Suppressor macrophage treated with lipopolysaccharide for 1 hour (primary cell): ENCODE results near the gene GGCX.

ENCODE experiments used
- DNase-seq, 3 donors: peaks; one replicate each; pipeline ENCODE4 v3.0.0-alpha.2; 2020 to 2022

The GGCX gene

DNA sequence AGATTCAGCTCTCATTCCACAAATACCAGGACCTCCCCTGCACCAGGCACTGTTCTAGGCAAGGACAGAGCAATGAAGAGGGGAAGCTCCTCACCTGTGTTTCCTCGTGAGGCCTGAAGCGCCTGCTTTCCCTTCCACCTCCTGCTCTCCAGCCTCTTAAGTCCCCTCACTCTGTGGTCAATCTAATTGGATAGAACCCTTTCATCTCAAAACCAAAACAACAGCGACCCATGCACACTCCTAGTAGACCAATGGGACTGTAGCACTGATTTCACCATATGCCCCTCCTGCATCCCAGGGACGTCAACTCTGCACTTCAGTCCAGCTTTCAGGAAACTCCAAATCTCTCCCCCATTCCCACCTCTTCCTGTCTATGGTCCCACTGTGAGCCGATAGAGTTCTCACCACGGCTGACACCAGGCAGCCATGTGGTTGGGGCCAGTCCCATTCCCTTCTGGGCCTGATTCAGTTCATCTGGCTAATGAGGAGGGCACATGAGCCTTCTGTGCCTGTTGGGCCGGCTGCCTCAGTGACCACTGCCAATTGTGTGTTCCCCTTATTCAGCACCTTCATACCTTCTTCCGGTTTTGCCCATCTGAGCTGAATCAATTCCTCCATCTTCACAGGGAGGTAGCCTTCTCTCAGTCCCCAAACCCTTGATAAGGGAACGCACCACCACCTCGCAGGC is 55.6 kb downstream of the GGCX start:
- no peak for DNase-seq

DNA sequence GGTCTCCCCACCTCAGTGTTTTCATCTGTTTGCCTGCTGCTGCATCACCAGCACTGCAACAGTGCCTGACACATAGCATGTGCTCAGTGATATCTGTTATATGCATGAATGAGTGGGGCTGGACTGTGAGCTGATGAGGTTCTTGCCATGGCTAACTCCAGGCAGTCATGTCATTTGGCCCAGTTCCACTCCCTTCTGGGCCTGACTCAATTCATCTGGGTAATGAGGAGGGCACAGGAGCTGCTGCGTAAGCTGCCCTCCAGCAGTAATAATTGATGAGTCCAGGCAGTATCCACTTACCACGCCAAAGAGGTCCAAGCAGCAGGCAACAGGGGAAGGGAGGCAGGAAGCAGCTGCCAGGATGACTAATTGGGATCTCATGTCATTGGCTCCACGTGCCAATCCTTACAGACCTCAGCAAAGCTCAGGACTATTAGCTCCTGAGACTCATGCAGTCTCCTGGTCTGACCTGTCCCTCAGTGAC is 56.5 kb downstream of the GGCX start:
- peak; percentile 79 to 91 (median 80) for DNase-seq

DNA sequence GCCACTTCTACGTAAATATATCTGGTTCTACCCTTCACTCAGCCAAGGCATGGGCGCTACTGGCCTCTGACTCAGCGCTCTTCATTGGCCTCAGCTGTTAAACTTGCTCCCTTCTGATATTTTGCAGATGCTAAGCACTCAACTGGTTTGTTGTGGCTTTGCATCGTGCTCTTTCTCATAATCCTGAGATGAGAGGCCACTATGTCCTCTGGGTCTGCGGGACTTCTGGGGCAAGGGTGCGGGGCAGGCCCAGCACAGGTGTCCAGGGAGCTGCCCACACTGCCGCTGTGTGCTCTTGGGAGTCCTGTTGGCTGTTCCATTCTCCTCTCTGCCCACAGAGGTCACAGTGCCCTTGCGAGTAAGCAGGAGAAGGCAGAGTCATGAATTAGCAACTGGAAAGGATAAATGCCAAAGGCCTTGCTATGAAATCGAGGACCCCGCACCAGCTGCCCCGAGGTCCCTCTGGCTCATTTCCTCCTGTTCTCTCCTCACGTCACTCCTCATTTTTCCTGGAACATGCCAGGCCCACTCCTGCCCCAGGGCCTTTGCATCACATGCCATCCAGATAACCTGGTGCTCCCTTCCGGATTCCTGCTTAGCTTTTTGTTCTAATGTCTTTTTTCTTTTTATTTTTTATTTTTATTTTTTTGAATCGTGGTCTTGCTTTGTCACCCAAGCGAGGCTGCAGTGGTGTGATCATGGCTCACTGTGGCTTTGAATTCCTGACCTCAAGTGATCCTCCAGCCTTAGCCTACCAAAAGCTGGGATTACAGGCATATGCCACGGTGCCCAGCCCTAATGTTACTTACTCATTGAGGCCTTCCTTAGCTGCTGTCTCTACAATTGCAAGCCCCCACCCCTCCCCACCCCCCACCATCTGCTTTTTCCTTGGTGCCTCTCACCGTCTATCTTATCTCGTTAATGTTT is 57.2 kb downstream of the GGCX start:
- DNase-seq, result no peak

DNA sequence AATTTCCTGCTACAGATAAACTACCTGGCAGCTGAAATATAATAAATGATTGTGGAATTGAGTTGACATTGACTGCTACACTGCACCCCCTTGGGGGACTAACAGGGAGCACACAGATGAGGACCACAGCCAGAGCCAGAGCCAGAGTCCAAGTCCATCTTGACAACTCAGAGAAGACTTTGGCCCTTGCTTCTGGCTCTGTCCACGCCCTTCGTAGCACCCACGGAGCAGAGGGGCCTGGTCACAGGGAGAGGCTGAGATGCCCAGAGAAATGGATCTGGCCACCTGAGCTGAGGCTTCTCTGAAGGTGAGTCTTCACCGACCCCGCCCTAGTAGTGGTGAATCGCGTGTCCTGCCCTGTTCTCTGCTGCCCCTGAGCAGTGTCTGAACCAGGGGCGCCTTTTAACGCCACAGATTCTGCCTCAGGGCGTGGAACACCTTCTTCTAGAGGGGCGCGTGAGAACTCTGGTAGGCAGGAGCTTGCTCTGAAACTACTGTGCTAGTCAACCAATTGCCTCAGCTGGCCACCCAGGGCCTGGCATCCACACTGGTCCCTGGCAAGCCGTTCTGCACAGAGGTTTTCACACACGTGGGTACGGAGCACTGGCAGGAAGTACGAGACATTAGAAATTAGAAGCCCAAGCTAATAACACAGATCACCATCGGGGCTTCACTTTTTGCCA is 58.0 kb downstream of the GGCX start:
- DNase-seq, result no peak

DNA sequence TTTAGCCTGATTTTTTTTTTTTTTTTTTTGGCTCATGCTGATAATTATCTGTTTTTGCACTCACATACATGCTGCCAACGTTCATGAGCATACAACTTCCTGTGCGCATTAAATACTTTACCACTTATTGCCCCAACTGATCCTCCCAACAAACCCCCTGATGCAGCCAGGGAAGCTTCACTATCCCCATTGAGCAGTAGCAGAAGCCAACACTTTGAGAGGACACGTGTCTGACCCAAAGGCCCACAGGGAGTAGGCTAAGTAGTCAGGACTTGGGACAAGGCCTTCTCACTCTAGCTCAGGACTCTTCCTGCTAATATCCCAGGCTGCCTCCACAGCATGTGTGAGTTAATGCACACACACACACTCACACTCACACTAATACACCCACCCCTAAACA is 58.6 kb downstream of the GGCX start:
- DNase-seq, result no peak

DNA sequence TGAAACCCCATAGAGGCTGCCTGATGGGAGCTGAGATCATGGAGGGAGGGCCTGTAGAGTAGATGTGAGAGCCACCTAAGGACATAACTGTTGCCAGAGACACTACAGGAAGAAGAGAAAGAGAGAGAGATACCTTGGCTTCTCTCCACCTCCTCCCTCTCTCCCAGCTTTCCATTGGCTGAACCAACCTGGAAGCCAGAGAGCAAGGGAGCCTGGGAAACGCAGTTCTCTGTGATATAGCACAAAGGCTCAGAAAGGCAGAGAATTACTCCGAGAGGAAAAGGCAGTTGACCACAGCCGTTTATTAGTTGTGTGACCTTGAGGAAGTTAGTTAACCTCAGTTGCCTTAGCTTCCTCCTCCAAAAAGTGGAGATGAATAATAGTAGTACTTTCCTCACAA is 60.0 kb downstream of the GGCX start:
- DNase-seq, result peak; percentile 72 to 85 (median 81)

DNA sequence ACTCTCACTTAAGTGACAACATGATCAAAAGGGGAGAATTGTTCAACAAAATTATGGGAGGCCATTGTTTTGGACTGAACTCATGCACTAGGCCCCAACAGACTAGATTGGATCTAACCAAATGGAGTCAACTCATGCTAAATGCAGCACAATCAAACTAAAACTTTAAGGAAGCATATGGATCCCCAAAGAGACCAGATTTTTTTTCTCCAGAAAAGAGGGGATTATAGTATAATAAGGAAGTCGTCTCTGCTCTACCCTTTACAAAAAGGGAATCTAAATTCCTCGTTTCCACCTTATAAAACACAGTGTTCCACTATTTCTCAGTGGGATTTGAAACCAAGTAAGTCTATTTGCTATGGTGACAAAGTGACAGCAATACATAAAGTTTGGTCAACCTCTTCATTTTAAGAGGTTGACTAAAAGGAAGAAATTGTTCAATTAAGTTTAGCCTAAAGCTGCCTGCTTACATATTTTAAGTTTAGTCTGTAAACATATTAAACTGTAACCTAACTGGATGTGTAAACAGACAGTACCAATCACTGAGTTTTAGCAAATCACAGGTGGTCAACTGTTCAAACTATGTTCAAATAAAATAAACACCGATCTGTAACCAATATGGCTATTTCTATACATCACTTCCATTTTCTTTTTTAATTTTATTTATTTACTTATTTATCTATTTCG is 63.2 kb downstream of the GGCX start:
- DNase-seq, result peak in 1 of 3 donors; percentile 29

DNA sequence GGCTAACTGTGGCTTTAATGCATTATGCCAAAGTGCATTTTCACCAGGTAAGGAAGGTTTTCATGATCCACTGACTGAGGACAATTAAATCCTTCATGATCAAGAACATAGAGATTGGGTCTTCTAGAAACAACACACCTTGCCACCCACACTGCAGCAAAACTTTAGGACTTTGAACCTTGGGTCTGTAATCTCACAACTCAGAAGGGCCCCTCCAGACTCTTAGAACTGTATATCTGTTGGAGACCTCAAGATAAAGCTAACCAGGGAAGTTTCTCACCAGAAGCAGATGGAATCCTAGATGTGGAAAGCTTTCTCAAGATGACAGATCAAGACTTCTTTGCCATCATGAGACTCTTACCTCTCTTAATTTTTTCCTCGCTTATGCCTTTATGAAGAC is 64.9 kb downstream of the GGCX start:
- DNase-seq, result no peak
